AG10803 (cell line): ENCODE results near the gene SPATA46.
"Not testable (repeated sequence)": the region's sequence is repeated elsewhere in the genome, so short reads cannot be mapped to it uniquely, and the experiment has no call there.

ENCODE experiments used
- DNase-seq: peaks from one replicate; pipeline ENCODE4 v3.0.0; 2010; ENCODE audit warnings: low read depth
- H3K4me3 ChIP-seq: 2 replicates; pipeline ENCODE4 v1.5.1; 2011; ENCODE audit warnings: mild to moderate bottlenecking, low read length, control low read depth
- CTCF ChIP-seq: conservative IDR thresholded peaks from 2 replicates; pipeline ENCODE4 v1.5.1; 2011; ENCODE audit warnings: mild to moderate bottlenecking, low read length, control low read depth, inconsistent platforms

SPATA46 gene

GRCh38 chr1:162376691-162377090, at the start of gene SPATA46:
Gene SPATA46, minus strand, starts transcription at chr1:162376854. Its CDS starts 64 bp downstream, at chr1:162376790.
- TF ChIP-seq CTCF: no peak
- no peak within 1 kb of the TSS for H3K4me3 ChIP-seq
- DNase-seq: no peak

- no peak overlapping the region for H3K4me3 ChIP-seq
- TF ChIP-seq CTCF: no peak
- DNase-seq: no peak
These were observed 46.2 kb upstream of the SPATA46 start for GRCh38 chr1:162422662-162423375.

- TF ChIP-seq CTCF: no peak
- H3K4me3 ChIP-seq: no peak overlapping the region
- no peak for DNase-seq
These were observed 44.9 kb upstream of the SPATA46 start for GRCh38 chr1:162421258-162422164.

- no peak for DNase-seq
- TF ChIP-seq CTCF: no peak
These were observed 43.5 kb upstream of the SPATA46 start for GRCh38 chr1:162420120-162420519.

GRCh38 chr1:162419450-162419931, 42.8 kb upstream of the SPATA46 start:
- DNase-seq, H3K4me3 ChIP-seq: not testable (repeated sequence)

More at GRCh38 chr1:162420120-162420519, 43.5 kb upstream of the SPATA46 start:
- no peak overlapping the region for H3K4me3 ChIP-seq

GRCh38 chr1:162418584-162418983, 41.9 kb upstream of the SPATA46 start:
- H3K4me3 ChIP-seq, DNase-seq: not testable (repeated sequence)

- DNase-seq: no peak
- TF ChIP-seq CTCF: no peak
These were observed 41.0 kb upstream of the SPATA46 start for GRCh38 chr1:162417650-162418049.

GRCh38 chr1:162416909-162417308, 40.3 kb upstream of the SPATA46 start:
- no peak for DNase-seq
- TF ChIP-seq CTCF: no peak
- H3K4me3 ChIP-seq: no peak overlapping the region

More at GRCh38 chr1:162417650-162418049, 41.0 kb upstream of the SPATA46 start:
- H3K4me3 ChIP-seq: no peak overlapping the region
